ENCODE data around the gene PRR14L.
A peak's percentile ranks its signal among the peaks of the same experiment; 100 is the strongest.
"Not testable (repeated sequence)": the region's sequence is repeated elsewhere in the genome, so short reads cannot be mapped to it uniquely, and the experiment has no call there.

Gene PRR14L

DNA sequence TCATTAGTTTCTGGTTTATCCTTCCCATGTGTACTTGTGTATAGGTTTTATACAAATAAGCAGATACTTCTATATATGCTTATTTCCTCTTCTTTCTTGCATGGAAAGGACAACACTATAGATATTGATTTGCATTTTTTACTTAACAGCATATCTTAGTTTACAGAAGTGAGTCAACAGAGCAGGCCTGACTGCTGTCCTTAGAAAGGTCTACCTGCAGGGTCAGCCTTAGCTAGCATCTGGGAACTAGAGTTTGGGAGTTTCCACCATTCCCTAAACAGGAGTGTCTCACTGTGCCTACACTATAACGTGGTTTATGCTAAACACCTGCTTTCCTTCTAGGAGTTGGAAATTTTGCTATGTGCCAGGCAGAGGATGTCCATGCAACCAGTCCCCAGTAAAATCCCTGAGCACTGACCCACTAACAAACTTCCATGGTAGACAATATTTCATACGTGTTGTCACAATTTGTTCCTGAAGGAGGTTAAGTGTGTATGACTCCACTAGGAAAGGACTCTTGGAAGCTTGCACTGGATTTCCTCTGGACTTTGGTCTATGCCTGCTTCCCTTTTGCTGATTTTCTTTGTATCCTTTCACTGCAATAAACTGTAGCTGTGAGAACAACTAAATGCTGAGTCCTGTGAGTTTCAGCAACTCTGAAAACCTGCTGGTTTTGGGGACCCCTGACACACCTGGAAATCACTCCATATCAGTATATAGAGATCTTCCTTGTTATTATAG lies 17.7 kb downstream of the PRR14L start:
- Mint-ChIP-seq H3K36me3 (peaks cover 24% of the 10 kb centered on the region), H3K9me3 (no peaks in the 10 kb centered on the region), H3K27me3 (no peaks in the 10 kb centered on the region), H3K27ac (no peak overlapping the region), H3K4me1 (peaks cover 11% of the 10 kb centered on the region), H3K4me3 (no peak overlapping the region)
- DNase-seq = no peak
- CTCF ChIA-PET = no interaction called here

DNA sequence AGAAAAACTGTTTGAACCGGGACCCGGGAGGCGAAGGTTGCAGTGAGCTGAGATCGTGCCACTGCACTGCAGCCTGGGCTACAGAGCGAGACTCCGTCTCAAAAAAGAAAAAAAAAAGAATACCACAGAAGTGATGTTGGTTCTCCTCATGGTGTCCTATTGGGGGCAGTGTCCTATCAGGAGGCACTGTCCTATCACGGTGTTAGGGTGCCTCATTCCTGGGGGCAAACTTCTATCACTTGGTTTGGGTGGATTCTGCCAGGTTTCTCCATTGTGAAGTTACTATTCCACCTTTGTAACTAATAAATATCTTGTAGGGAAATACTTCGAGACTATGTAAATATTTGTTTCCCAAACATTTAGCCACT lies 19.6 kb downstream of the PRR14L start:
- DNase-seq = no peak
- Mint-ChIP-seq H3K4me1 (peaks cover 11% of the 10 kb centered on the region), H3K27ac (no peak overlapping the region), H3K27me3 (no peaks in the 10 kb centered on the region), H3K36me3 (peaks cover 21% of the 10 kb centered on the region), H3K4me3 (no peak overlapping the region), H3K9me3 (no peaks in the 10 kb centered on the region)
- CTCF ChIA-PET = no interaction called here

DNA sequence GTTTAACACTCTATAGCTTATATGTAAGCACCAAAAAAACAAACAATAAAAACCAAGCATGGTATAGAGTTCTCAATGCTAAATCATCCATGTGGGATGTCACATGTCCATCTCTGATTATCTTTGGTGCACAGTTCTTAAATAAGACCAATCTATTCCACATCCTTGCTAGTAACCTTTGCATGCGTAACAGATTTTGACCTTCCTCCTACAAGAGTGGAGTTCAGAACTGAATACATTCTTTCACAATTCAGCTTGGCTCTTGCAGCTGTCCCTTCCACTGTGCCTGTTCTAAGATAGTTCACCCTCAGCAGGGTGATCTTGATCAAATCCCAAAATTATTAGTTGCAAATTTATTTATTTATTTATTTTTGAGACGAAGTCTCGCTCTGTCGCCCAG lies 21.1 kb downstream of the PRR14L start:
- H3K9me3 Mint-ChIP-seq = no peaks in the 10 kb centered on the region
- CTCF ChIA-PET = interaction anchor here (0.8 kb wide), 1 partner anchor 52 kb away, joined by 3 read pairs; no protein-coding TSS in a partner anchor

DNA sequence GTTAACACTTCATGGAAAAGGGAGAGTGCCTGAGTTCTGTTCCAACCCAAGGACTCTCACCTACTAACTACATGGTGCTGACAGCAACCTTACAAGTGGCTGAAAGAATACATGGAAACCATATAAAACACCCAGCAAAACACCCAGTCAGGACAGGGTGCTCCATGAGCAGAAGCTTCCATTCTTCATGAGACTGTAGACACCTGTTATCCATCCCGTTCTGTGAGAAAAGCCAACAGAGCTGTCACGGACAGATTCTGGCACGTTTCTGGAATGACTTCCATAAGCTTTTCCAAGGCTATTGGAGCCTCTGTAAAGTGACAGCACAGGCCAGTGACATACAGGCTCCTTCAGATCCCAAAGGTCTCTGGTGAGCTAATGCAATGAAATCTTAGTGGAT lies 23.2 kb downstream of the PRR14L start:
- H3K36me3 Mint-ChIP-seq = peaks cover 17% of the 10 kb centered on the region

More for the DNA sequence above, 21.1 kb downstream of the PRR14L start:
- Mint-ChIP-seq H3K4me1 (peaks cover under 1% of the 10 kb centered on the region), H3K4me3 (no peak overlapping the region), H3K27ac (no peak overlapping the region), H3K36me3 (peaks cover 12% of the 10 kb centered on the region), H3K27me3 (no peaks in the 10 kb centered on the region)
- DNase-seq = no peak

DNA sequence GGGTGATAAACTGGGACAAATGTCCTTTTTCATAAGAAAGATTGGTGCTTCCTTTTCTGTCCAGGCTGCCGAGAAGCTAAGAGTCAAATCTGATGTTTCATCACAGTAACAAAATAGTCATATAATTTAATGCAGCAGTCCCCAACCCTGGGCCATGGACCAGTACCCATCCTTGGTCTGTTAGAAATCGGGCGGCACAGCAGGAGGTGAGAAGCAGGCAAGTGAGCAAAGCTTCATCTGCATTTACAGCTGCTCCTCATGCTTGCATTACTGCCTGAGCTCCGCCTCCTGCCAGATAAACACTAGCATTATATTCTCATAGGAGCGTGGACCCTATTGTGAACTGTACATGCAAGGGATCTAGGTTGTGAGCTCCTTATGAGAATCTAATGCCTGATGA lies 26.2 kb downstream of the PRR14L start:
- Mint-ChIP-seq H3K27me3 (no peaks in the 10 kb centered on the region), H3K36me3 (peaks cover 21% of the 10 kb centered on the region), H3K4me3 (no peak overlapping the region), H3K27ac (no peak overlapping the region), H3K9me3 (no peaks in the 10 kb centered on the region), H3K4me1 (no peaks in the 10 kb centered on the region)
- CTCF ChIA-PET = interaction anchor here (1.6 kb wide), 1 partner anchor 58 kb away, joined by 6 read pairs; no protein-coding TSS in a partner anchor
- DNase-seq = no peak

More for the DNA sequence above, 23.2 kb downstream of the PRR14L start:
- H3K4me1 Mint-ChIP-seq = no peaks in the 10 kb centered on the region
- H3K27me3 Mint-ChIP-seq = no peaks in the 10 kb centered on the region
- DNase-seq = no peak
- CTCF ChIA-PET = interaction anchor here (1.0 to 1.5 kb wide), 2 partner anchors 13 to 31 kb away, joined by 3 read pairs; no protein-coding TSS in a partner anchor
- no peak overlapping the region for H3K27ac Mint-ChIP-seq
- no peaks in the 10 kb centered on the region for H3K9me3 Mint-ChIP-seq
- H3K4me3 Mint-ChIP-seq = no peak overlapping the region

DNA sequence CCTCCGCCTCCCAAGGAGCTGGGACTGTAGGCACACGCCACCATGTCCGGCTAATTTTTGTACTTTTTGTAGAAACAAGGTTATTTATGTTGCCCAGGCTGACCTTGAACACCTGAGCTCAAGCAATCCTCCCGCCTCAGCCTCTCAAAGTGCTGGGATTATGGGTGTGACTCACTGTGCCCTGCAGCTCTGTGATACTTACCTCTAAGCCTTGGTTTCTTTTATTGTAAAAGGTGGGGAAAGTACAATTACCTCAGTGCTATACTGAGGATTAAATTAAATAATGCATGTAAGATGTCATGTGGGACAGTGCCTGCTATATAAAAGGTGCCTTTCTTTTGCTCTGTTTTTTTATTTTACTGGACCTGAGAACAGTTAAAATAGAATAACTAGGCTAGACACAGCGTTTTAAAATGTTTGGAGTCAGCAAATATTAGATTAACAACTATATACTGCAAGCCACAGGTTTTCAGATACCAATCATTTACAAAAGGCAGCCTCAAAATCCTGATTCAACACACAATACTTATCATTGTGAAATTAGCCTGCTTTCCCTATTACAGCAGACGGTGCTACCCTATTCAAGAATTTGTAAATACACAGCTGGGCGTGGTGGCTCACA lies 30.0 kb downstream of the PRR14L start:
- no peak overlapping the region for H3K4me3 Mint-ChIP-seq
- no peak for DNase-seq
- CTCF ChIA-PET = interaction anchor here (0.6 kb wide), 1 partner anchor 131 kb away, joined by 3 read pairs; no protein-coding TSS in a partner anchor
- H3K36me3 Mint-ChIP-seq = peaks cover 41% of the 10 kb centered on the region
- no peak overlapping the region for H3K27ac Mint-ChIP-seq
- no peaks in the 10 kb centered on the region for H3K27me3 Mint-ChIP-seq
- H3K9me3 Mint-ChIP-seq = no peaks in the 10 kb centered on the region
- no peaks in the 10 kb centered on the region for H3K4me1 Mint-ChIP-seq

DNA sequence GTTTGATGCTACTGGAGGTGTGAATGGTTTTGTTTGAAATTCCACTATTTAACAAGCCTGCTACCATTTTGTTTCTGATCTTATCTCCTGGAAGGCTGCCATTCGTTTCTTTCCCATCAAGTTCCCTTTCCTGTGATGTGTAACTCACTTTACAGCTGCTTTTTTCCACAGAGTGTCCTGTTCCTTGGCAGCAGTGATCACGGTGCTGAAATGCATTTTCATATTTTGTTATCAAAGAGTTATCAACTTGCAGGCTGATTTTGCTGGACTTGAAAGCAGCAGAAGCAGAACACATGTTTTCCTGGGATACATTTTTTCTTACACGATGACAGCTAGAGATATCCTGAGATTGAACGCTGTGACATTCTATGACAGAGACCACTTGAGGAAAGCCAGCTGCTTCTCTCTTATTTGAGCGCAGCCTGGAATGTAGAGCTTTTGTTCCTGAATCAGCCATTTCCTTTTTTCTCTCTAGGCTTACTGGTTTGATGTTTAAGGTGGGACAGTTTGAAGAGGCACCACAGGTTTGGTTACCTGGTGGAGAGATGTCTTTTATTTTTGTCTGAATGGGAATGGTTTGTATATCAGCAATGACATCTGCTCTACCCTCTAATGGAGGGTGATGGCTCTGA lies 34.7 kb downstream of the PRR14L start:
- H3K4me3 Mint-ChIP-seq = no peak overlapping the region
- no peak for DNase-seq
- peaks cover 55% of the 10 kb centered on the region for H3K36me3 Mint-ChIP-seq
- H3K9me3 Mint-ChIP-seq = no peaks in the 10 kb centered on the region
- H3K27me3 Mint-ChIP-seq = no peaks in the 10 kb centered on the region
- CTCF ChIA-PET = no interaction called here
- peak overlapping the region; percentile 33 for H3K27ac Mint-ChIP-seq
- no peaks in the 10 kb centered on the region for H3K4me1 Mint-ChIP-seq

DNA sequence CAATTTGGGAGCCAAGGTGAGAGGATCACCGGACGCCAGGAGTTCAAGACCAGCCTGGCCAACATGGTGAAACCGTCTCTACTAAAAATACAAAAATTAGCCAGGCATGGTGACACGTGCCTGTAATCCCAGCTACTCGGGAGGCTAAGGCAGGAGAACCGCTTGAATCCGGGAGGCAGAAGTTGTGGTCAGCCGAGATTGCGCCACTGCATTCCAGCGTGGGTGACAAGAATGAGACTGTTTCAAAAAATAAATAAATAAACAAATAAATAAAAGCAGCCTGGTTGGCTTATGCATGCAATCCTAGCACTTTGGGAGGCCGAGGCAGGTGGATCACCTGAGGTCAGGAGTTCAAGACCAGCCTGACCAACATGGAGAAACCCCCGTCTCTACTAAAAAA lies 38.7 kb downstream of the PRR14L start:
- H3K27me3 Mint-ChIP-seq, H3K9me3 Mint-ChIP-seq, CTCF ChIA-PET, H3K4me3 Mint-ChIP-seq, H3K27ac Mint-ChIP-seq, H3K4me1 Mint-ChIP-seq, DNase-seq: not testable (repeated sequence)
- H3K36me3 Mint-ChIP-seq = peaks cover 45% of the 10 kb centered on the region

DNA sequence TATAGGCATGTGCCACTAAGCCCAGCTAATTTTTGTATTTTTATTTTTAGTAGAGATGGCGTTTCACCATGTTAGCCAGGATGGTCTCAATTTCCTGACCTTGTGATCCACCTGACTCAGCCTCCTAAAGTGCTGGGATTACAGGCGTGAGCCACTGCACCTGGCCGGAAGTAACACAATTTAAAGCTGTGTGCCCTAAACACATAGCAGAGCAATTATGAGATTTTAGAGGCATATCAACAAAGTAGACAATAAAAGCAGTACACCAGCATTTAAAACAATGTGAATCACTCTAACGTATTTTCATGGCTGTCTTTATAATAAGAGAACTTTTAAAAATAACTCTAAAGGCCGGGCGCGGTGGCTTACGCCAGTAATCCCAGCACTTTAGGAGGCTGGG lies 42.4 kb downstream of the PRR14L start:
- Mint-ChIP-seq H3K9me3 (no peaks in the 10 kb centered on the region), H3K27ac (no peak overlapping the region), H3K27me3 (no peaks in the 10 kb centered on the region), H3K4me1 (no peaks in the 10 kb centered on the region), H3K36me3 (peaks cover 30% of the 10 kb centered on the region), H3K4me3 (no peak overlapping the region)
- CTCF ChIA-PET = no interaction called here
- DNase-seq = no peak

DNA sequence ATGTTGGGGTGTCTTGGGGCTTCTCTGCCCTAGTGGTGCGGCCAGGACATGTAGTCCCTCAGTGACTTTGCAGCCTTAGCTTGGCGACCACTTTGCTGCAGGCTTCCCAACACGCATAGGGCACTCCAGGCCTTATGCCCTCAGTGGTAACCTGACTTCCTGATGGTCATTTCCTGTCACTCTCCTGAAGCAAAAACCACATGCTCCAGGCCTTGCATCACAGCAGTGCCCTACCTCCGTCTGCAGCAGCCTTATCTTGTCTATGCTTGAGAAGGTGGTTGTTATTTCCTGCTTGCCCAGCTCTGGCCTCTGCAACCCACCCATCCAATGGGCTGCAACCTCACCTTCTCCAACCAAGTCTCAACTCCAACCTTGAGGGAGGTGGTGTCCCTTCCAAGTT lies 54.5 kb downstream of the PRR14L start:
- Mint-ChIP-seq H3K36me3 (peaks cover 43% of the 10 kb centered on the region), H3K9me3 (no peaks in the 10 kb centered on the region)
- no peak for DNase-seq

DNA sequence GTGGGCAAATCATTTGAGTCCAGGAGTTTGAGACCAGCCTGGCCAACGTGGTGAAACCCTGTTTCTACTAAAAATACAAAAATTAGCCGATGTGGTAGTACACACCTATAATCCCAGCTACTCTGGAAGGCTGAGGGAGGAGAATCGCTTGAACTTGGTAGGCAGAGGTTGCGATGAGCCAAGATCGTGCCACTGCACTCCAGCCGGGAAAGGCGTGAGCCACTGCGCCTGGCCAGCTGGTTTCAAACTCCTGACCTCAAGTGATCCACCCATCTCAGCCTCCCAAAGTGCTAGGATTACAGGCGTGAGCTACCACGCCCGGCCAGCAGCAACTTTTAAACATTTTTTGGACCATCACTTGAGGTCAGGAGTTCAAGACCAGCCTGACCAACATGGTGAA lies 55.9 kb downstream of the PRR14L start:
- CTCF ChIA-PET, H3K27me3 Mint-ChIP-seq, H3K9me3 Mint-ChIP-seq, H3K4me3 Mint-ChIP-seq, DNase-seq, H3K27ac Mint-ChIP-seq: not testable (repeated sequence)
- Mint-ChIP-seq H3K36me3 (peaks cover 42% of the 10 kb centered on the region), H3K4me1 (peaks cover 38% of the 10 kb centered on the region)

More for the DNA sequence above, 54.5 kb downstream of the PRR14L start:
- peaks cover 38% of the 10 kb centered on the region for H3K4me1 Mint-ChIP-seq
- CTCF ChIA-PET = interaction anchor here (1.2 kb wide), 2 partner anchors 18 to 31 kb away, joined by 3 read pairs; no protein-coding TSS in a partner anchor
- H3K27me3 Mint-ChIP-seq = no peaks in the 10 kb centered on the region
- no peak overlapping the region for H3K4me3 Mint-ChIP-seq
- no peak overlapping the region for H3K27ac Mint-ChIP-seq

DNA sequence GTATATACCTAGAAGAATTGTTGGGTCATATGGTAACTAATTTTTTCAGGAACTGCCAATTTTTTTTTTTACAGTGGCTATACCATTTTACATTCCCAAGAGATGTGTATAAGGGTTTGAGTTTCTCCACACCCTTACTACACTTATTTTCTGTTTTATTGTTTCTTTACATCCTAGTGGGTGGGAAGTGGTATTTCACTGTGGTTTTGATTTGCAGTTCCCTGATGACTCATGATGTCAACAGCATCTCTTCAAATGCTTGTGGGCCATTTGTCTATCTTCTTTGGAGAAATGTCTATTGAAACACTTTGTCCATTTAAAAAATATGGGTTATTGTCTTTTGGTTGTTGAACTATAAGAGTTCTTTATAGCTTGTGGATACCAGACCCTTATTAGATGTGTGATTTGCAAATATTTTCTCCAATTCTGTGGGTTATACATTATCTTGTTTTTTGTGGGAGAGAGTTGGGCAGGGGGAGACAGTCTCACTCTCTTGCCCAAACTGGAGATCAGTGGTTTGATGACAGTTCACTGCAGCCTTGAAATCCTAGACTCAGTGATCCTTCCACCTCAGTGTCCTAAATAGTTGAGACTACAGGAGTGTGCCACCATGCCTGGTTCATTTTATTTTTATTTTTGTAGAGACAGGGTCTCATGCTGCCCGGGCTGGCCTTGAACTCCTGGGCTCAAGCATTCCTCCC lies 57.6 kb downstream of the PRR14L start:
- peak overlapping the region; percentile 81 for H3K27ac Mint-ChIP-seq
- H3K4me1 Mint-ChIP-seq = peaks cover 38% of the 10 kb centered on the region
- H3K9me3 Mint-ChIP-seq = no peaks in the 10 kb centered on the region
- no peaks in the 10 kb centered on the region for H3K27me3 Mint-ChIP-seq
- CTCF ChIA-PET = interaction anchor here (1.4 kb wide), 1 partner anchor 30 kb away, joined by 3 read pairs; the partner anchor contains the start of gene PISD
- H3K4me3 Mint-ChIP-seq = no peak overlapping the region
- H3K36me3 Mint-ChIP-seq = peaks cover 46% of the 10 kb centered on the region
- no peak for DNase-seq

DNA sequence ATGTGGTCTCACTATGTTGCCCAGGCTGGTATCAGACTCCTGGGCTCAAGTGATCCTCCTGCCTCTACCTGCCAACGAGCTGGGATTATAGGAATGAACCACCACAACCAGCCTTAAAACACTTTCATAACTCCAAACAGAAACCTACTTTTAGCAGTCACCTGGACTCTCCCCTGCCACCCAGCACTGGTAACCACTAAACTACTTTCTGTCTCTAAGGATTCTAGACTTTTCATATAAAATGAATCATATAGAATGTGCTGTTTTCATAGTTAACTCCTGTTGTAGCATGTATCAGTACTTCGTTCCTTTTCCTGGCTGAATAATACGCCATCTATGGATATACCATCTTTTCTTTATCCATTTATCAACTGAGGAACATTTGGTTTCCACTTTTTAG lies 58.5 kb downstream of the PRR14L start:
- H3K27ac Mint-ChIP-seq = peak overlapping the region; percentile 0

More for the DNA sequence above, 58.5 kb downstream of the PRR14L start:
- Mint-ChIP-seq H3K9me3 (no peaks in the 10 kb centered on the region), H3K4me1 (peaks cover 35% of the 10 kb centered on the region), H3K27me3 (no peaks in the 10 kb centered on the region), H3K36me3 (peaks cover 47% of the 10 kb centered on the region), H3K4me3 (no peak overlapping the region)
- no peak for DNase-seq
- CTCF ChIA-PET = no interaction called here
